ENCODE results near the gene SLC1A7.

SLC1A7 gene

DNA sequence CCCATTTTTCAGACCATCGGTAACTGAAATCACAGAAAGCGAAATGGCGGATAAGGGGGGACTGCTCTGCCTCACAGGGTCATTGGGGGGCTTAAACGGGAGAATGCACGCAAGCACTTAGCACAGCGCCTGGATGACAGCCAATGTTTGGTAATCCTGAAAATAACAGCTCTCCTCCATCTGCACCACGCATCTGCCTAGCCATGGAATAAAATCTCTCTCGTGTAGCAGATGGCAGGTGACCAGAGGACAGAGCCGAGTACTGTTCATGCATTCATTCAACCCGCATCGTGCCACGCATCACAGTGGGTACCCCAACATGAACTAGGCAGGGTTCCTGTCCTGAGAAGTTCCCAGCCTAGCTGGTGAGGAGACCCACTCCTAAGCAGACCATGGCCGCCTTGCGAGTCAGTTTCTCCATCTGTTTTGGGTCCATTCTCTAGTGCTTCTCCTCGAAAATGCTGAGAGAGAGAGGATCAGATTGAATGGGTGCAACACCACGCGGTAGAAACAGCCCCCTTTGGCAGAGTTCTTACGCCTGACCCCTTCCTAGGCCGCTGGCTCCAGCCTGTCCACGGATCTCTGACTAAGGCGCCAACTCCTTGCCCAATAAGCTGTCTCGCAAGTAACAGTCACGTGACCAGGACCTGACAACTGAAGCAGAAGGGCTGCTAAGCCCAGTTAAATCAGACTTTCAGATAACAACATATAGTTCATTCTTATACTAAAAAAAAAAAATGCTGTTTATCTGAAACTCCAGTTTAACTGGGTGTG lies 7.3 kb downstream of the SLC1A7 start:
- DNase-seq = no peak
- Histone ChIP-seq H3K4me3 (ENCODE audit: control insufficient read depth in 1 of 7, extremely low read depth in 1 of 7, insufficient read depth in 4 of 7, low read depth in 2 of 7, low read length in 6 of 7) (no peak overlapping the region), H3K27me3 (replicated peaks in 2 of 5; ENCODE audit: control insufficient read depth in 4 of 5, insufficient read depth in 5 of 5, low read length in 4 of 5) (no peaks in the 10 kb centered on the region), H3K27ac (ENCODE audit: insufficient read depth in 1 of 2, low read depth in 1 of 2, low read length in 2 of 2, poor library complexity in 1 of 2, severe bottlenecking in 2 of 2) (no peak overlapping the region), H3K9me3 (ENCODE audit: control extremely low read depth in 1 of 5, control insufficient read depth in 4 of 5, insufficient read depth in 2 of 5, low read depth in 1 of 5, low read length in 4 of 5) (peaks cover 0 to 7% (median 0%) of the 10 kb centered on the region in 5 experiments), H3K4me1 (ENCODE audit: control extremely low read depth in 1 of 4, control insufficient read depth in 4 of 4, insufficient read depth in 4 of 4, low read length in 3 of 4) (no peaks in the 10 kb centered on the region), H3K36me3 (ENCODE audit: control insufficient read depth in 4 of 4, insufficient read depth in 4 of 4, low read length in 3 of 4) (no peaks in the 10 kb centered on the region)
- CTCF ChIA-PET = no interaction called here
- POLR2A ChIA-PET = no interaction called here
- 96% methylated on average over 15 of the region's 23 CpGs for WGBS (ENCODE audit: insufficient coverage)

DNA sequence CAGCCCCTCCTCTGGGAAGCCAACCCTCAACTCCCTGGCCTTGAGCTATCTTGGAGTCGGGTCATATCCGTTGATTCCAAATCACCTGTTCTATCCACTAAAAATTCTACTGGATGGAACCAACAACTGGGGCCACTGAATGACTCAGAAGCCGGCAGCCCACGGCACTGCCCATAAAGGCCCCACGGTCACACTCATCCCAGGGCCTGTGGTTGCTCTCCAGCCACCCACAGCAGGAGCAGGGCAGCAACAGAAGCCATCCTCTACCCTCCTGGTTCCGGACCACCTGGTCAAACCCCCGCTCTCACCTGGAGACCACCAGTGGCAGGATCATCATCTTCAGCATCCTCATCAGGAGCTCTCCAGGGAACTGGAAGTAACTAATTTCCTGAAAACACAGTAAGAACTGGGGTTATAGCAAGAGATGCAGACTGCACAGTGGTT lies 8.4 kb downstream of the SLC1A7 start:
- WGBS (ENCODE audit: insufficient coverage) = 92% methylated on average over 4 of the region's 7 CpGs

DNA sequence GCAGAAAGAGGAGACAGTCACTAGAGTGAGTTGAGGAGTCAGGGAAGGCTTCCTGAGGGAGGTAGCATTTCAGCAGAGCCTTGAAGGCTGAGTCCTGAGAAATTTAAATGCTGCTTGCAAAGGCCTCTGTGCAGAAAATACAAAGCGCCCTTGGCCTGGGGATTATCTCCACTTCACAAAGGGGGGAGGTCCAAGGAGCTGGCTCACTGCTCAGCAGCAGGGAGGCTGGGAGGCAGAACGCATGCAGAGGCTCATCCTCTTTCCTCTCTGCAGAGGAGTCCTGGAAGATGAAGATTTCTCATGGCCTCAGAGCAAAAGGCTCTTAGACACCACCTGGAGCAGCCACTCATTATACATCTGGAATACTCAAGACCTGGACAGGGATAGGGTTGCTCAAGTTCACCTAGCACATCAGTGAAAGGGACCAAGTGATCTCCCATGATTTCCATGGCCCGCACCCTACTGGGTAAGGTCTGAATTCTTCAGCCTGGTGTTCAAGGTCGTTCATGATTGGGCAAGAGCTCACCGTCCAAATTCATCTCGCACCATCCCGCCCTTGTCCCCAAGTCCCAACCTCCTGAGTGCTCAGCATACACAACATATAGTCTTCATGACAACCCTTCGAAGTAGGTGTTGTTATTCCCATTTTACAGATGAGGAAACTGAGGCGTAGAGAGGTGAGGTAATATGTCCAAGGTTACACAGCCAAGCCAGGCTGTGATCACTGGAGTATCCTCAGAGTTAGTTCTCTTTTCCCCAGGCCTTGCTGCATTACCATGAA lies 9.0 kb downstream of the SLC1A7 start:
- POLR2A ChIA-PET = interaction anchor here (1.2 kb wide), 1 partner anchor 11 kb away, joined by 3 read pairs; no protein-coding TSS in a partner anchor
- Histone ChIP-seq H3K36me3 (ENCODE audit: control insufficient read depth in 4 of 4, insufficient read depth in 4 of 4, low read length in 3 of 4) (no peaks in the 10 kb centered on the region), H3K4me3 (ENCODE audit: control insufficient read depth in 1 of 7, extremely low read depth in 1 of 7, insufficient read depth in 4 of 7, low read depth in 2 of 7, low read length in 6 of 7) (no peak overlapping the region), H3K4me1 (ENCODE audit: control extremely low read depth in 1 of 4, control insufficient read depth in 4 of 4, insufficient read depth in 4 of 4, low read length in 3 of 4) (no peaks in the 10 kb centered on the region), H3K9me3 (ENCODE audit: control extremely low read depth in 1 of 5, control insufficient read depth in 4 of 5, insufficient read depth in 2 of 5, low read depth in 1 of 5, low read length in 4 of 5) (peaks cover 0 to 7% (median 0%) of the 10 kb centered on the region in 5 experiments), H3K27ac (ENCODE audit: insufficient read depth in 1 of 2, low read depth in 1 of 2, low read length in 2 of 2, poor library complexity in 1 of 2, severe bottlenecking in 2 of 2) (no peak overlapping the region), H3K27me3 (replicated peaks in 2 of 5; ENCODE audit: control insufficient read depth in 4 of 5, insufficient read depth in 5 of 5, low read length in 4 of 5) (no peaks in the 10 kb centered on the region)
- CTCF ChIA-PET = no interaction called here
- WGBS (ENCODE audit: insufficient coverage) = 94% methylated on average over 6 of the region's 9 CpGs
- no peak for DNase-seq

More for the DNA sequence above, 8.4 kb downstream of the SLC1A7 start:
- H3K4me3 ChIP-seq (ENCODE audit: control insufficient read depth in 1 of 7, extremely low read depth in 1 of 7, insufficient read depth in 4 of 7, low read depth in 2 of 7, low read length in 6 of 7) = no peak overlapping the region
- H3K27me3 ChIP-seq (replicated peaks in 2 of 5; ENCODE audit: control insufficient read depth in 4 of 5, insufficient read depth in 5 of 5, low read length in 4 of 5) = no peaks in the 10 kb centered on the region
- CTCF ChIA-PET = no interaction called here
- no peaks in the 10 kb centered on the region for H3K4me1 ChIP-seq (ENCODE audit: control extremely low read depth in 1 of 4, control insufficient read depth in 4 of 4, insufficient read depth in 4 of 4, low read length in 3 of 4)
- peaks cover 0 to 7% (median 0%) of the 10 kb centered on the region in 5 experiments for H3K9me3 ChIP-seq (ENCODE audit: control extremely low read depth in 1 of 5, control insufficient read depth in 4 of 5, insufficient read depth in 2 of 5, low read depth in 1 of 5, low read length in 4 of 5)
- no peak for DNase-seq
- no peak overlapping the region for H3K27ac ChIP-seq (ENCODE audit: insufficient read depth in 1 of 2, low read depth in 1 of 2, low read length in 2 of 2, poor library complexity in 1 of 2, severe bottlenecking in 2 of 2)
- no peaks in the 10 kb centered on the region for H3K36me3 ChIP-seq (ENCODE audit: control insufficient read depth in 4 of 4, insufficient read depth in 4 of 4, low read length in 3 of 4)
- POLR2A ChIA-PET = no interaction called here

DNA sequence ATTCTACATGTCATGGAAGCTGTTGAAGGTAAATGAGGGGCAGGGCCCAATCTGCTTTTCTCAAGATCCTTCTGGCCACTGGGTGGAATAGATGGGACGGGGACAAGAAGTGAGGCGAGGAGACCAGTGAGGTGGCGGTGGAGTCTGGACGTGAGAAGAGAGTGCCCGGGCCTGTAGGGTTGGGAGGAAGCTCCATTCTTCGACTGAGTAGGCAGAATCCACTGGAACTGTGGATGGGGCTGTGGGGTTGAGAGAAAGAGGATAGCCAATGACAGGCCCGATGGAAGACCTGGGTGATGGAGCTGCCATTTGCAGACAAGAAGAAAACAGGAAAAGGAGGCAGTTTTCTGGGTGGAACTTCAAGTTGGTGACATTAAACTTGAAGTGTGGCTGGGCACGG lies 10.3 kb downstream of the SLC1A7 start:
- DNase-seq = no peak
- no peak overlapping the region for H3K4me3 ChIP-seq (ENCODE audit: control insufficient read depth in 1 of 7, extremely low read depth in 1 of 7, insufficient read depth in 4 of 7, low read depth in 2 of 7, low read length in 6 of 7)
- H3K36me3 ChIP-seq (ENCODE audit: control insufficient read depth in 4 of 4, insufficient read depth in 4 of 4, low read length in 3 of 4) = no peaks in the 10 kb centered on the region
- H3K4me1 ChIP-seq (ENCODE audit: control extremely low read depth in 1 of 4, control insufficient read depth in 4 of 4, insufficient read depth in 4 of 4, low read length in 3 of 4) = no peaks in the 10 kb centered on the region
- ChIA-PET CTCF (no interaction called here), POLR2A (interaction anchor here (1.2 kb wide), 1 partner anchor 9 kb away, joined by 3 read pairs; no protein-coding TSS in a partner anchor)
- H3K27me3 ChIP-seq (replicated peaks in 2 of 5; ENCODE audit: control insufficient read depth in 4 of 5, insufficient read depth in 5 of 5, low read length in 4 of 5) = no peaks in the 10 kb centered on the region
- no peak overlapping the region for H3K27ac ChIP-seq (ENCODE audit: insufficient read depth in 1 of 2, low read depth in 1 of 2, low read length in 2 of 2, poor library complexity in 1 of 2, severe bottlenecking in 2 of 2)
- H3K9me3 ChIP-seq (ENCODE audit: control extremely low read depth in 1 of 5, control insufficient read depth in 4 of 5, insufficient read depth in 2 of 5, low read depth in 1 of 5, low read length in 4 of 5) = no peaks in the 10 kb centered on the region
- WGBS (ENCODE audit: insufficient coverage) = 82% methylated on average over 8 of the region's 8 CpGs

DNA sequence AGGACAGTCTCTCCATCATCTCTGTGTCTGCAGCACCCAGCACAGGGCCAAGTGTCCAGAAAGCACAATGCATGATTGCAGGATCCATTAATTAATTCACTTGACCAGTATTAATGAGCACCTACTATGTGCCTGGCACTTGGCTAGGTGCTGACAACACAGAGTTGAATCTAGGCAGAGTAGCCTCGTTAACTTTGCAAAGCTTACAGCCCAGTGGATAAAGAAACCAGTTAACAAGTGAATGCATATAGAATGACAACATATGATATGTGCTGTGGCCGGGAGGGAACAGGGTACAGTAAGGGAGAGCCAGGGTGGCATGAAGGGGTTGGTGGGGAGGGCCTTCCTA lies 10.9 kb downstream of the SLC1A7 start:
- no peaks in the 10 kb centered on the region for H3K27me3 ChIP-seq (replicated peaks in 2 of 5; ENCODE audit: control insufficient read depth in 4 of 5, insufficient read depth in 5 of 5, low read length in 4 of 5)
- 100% methylated on average over 2 of the region's 2 CpGs for WGBS (ENCODE audit: insufficient coverage)
- H3K4me3 ChIP-seq (ENCODE audit: control insufficient read depth in 1 of 7, extremely low read depth in 1 of 7, insufficient read depth in 4 of 7, low read depth in 2 of 7, low read length in 6 of 7) = no peak overlapping the region
- no peaks in the 10 kb centered on the region for H3K36me3 ChIP-seq (ENCODE audit: control insufficient read depth in 4 of 4, insufficient read depth in 4 of 4, low read length in 3 of 4)
- H3K9me3 ChIP-seq (ENCODE audit: control extremely low read depth in 1 of 5, control insufficient read depth in 4 of 5, insufficient read depth in 2 of 5, low read depth in 1 of 5, low read length in 4 of 5) = no peaks in the 10 kb centered on the region
- ChIA-PET CTCF (no interaction called here), POLR2A (no interaction called here)
- DNase-seq = no peak
- no peak overlapping the region for H3K27ac ChIP-seq (ENCODE audit: insufficient read depth in 1 of 2, low read depth in 1 of 2, low read length in 2 of 2, poor library complexity in 1 of 2, severe bottlenecking in 2 of 2)
- no peaks in the 10 kb centered on the region for H3K4me1 ChIP-seq (ENCODE audit: control extremely low read depth in 1 of 4, control insufficient read depth in 4 of 4, insufficient read depth in 4 of 4, low read length in 3 of 4)

DNA sequence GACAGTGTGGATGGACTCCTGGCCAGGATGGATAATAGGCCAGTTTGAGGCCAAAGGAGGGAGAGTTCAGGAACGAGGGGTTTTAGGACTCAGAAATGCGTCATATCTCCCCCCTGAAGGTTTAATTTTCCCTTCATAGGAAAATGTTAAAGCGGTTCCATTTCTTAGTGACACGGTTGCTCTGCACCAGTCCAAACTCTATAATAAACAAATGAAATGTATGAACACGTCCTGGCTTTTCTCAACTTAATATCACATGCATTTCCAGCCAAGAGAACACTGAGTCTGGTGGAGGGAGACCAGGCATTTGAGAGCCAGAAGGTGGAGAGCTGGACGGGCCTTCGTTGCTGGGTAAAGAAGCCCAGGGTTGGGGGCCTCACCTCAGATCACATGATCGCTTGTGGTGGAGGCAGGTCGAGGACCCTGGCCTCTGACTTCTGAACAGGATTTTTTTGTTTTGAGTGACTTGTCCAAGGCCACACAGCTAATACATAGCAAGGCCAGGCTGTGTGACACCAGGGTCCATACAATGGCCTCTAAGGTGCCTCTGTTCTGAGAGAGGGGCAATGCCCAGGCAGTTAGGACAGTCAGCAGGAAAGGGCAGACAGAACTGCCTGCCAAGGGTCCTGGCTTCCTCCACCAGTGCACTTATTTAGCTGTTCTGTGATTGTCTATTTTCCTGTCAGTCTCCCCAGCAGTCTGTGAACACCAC lies 11.4 kb downstream of the SLC1A7 start:
- H3K27ac ChIP-seq (ENCODE audit: insufficient read depth in 1 of 2, low read depth in 1 of 2, low read length in 2 of 2, poor library complexity in 1 of 2, severe bottlenecking in 2 of 2) = no peak overlapping the region
- POLR2A ChIA-PET = no interaction called here
- WGBS (ENCODE audit: insufficient coverage) = 96% methylated on average over 8 of the region's 9 CpGs
- no peaks in the 10 kb centered on the region for H3K27me3 ChIP-seq (replicated peaks in 2 of 5; ENCODE audit: control insufficient read depth in 4 of 5, insufficient read depth in 5 of 5, low read length in 4 of 5)
- no peak for DNase-seq
- H3K4me3 ChIP-seq (ENCODE audit: control insufficient read depth in 1 of 7, extremely low read depth in 1 of 7, insufficient read depth in 4 of 7, low read depth in 2 of 7, low read length in 6 of 7) = no peak overlapping the region
- CTCF ChIA-PET = no interaction called here
- no peaks in the 10 kb centered on the region for H3K4me1 ChIP-seq (ENCODE audit: control extremely low read depth in 1 of 4, control insufficient read depth in 4 of 4, insufficient read depth in 4 of 4, low read length in 3 of 4)
- no peaks in the 10 kb centered on the region for H3K36me3 ChIP-seq (ENCODE audit: control insufficient read depth in 4 of 4, insufficient read depth in 4 of 4, low read length in 3 of 4)
- no peaks in the 10 kb centered on the region for H3K9me3 ChIP-seq (ENCODE audit: control extremely low read depth in 1 of 5, control insufficient read depth in 4 of 5, insufficient read depth in 2 of 5, low read depth in 1 of 5, low read length in 4 of 5)

DNA sequence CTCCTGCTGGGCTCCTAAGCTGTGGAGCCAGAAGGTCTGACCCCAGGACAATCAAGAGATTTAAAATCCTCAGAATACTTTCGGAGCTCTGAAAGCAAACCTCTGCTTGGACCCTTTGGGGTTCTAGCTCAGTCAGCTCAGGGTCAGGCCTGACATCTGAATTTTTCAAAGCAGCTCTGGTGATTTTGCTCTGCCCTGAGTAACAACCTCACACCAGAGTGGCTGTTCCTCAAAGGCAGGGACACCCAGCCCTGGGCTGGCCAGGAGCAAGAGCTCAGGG lies 11.9 kb downstream of the SLC1A7 start:
- no peaks in the 10 kb centered on the region for H3K9me3 ChIP-seq (ENCODE audit: control extremely low read depth in 1 of 5, control insufficient read depth in 4 of 5, insufficient read depth in 2 of 5, low read depth in 1 of 5, low read length in 4 of 5)
- ChIA-PET CTCF (no interaction called here), POLR2A (no interaction called here)

More for the DNA sequence above, 11.9 kb downstream of the SLC1A7 start:
- no peaks in the 10 kb centered on the region for H3K36me3 ChIP-seq (ENCODE audit: control insufficient read depth in 4 of 4, insufficient read depth in 4 of 4, low read length in 3 of 4)
- H3K27me3 ChIP-seq (replicated peaks in 2 of 5; ENCODE audit: control insufficient read depth in 4 of 5, insufficient read depth in 5 of 5, low read length in 4 of 5) = no peaks in the 10 kb centered on the region
- no peak overlapping the region for H3K4me3 ChIP-seq (ENCODE audit: control insufficient read depth in 1 of 7, extremely low read depth in 1 of 7, insufficient read depth in 4 of 7, low read depth in 2 of 7, low read length in 6 of 7)
- no peak overlapping the region for H3K27ac ChIP-seq (ENCODE audit: insufficient read depth in 1 of 2, low read depth in 1 of 2, low read length in 2 of 2, poor library complexity in 1 of 2, severe bottlenecking in 2 of 2)
- WGBS (ENCODE audit: insufficient coverage) = 100% methylated on average over 1 of the region's 1 CpG
- no peaks in the 10 kb centered on the region for H3K4me1 ChIP-seq (ENCODE audit: control extremely low read depth in 1 of 4, control insufficient read depth in 4 of 4, insufficient read depth in 4 of 4, low read length in 3 of 4)
- no peak for DNase-seq
